PC-3 (cell line): ENCODE results near the gene PCSK1. TPM values are rescaled to one million over a fixed set of nuclear protein-coding genes. Genes with fewer than 3 reads are reported as not detected.

ENCODE experiments used
- ATAC-seq: fragments of 200-7000 bp; cut with Tn5 transposase; 2 replicates; pipeline ENCODE4 v1.9.1; 2020; ENCODE audit warnings: mild to moderate bottlenecking, moderate library complexity
- BruUV-seq: library from RNA; stranded (reverse); fragments of 400-500 nt; replicated peaks from 2 replicates; lab custom pipeline; 2021; lab: Mats Ljungman, UMichigan
- CTCF ChIA-PET: fragments of 300-600 bp; sonication (Branson Sonifier 250); formaldehyde crosslinking; loops from one replicate; lab custom pipeline; 2022; ENCODE audit warnings: antibody characterized with exemption; lab: Charles Lee
- POLR2A ChIA-PET: fragments of 300-600 bp; sonication (Branson Sonifier 250); formaldehyde crosslinking; loops from one replicate; lab custom pipeline; 2022; ENCODE audit warnings: antibody characterized with exemption; ENCODE audit not compliant: unreplicated experiment; lab: Charles Lee
- DNase-seq: peaks from one replicate; pipeline ENCODE4 v3.0.0-alpha.2; 2015
- H2AFZ ChIP-seq: fragments of 300-600 bp; sonication (generic); 2 replicates; pipeline ENCODE4 v1.6.0; 2016; ENCODE audit warnings: antibody characterized with exemption, low read length
- H3F3A ChIP-seq: fragments of 300-600 bp; sonication (generic); one replicate; pipeline ENCODE4 v1.6.0; 2017; ENCODE audit warnings: antibody characterized with exemption, low read length, control low read depth, mild to moderate bottlenecking; ENCODE audit not compliant: unreplicated experiment
- H3K27ac ChIP-seq: fragments of 300-600 bp; sonication (generic); 2 replicates; pipeline ENCODE4 v1.5.1; 2016; ENCODE audit warnings: mild to moderate bottlenecking, low read length
- H3K27me3 ChIP-seq: fragments of 300-600 bp; sonication (generic); 2 replicates; pipeline ENCODE4 v1.6.1; 2016; ENCODE audit warnings: low read length, mixed read lengths
- H3K36me3 ChIP-seq: fragments of 300-600 bp; sonication (generic); 2 replicates; pipeline ENCODE4 v1.6.1; 2016; ENCODE audit warnings: low read depth, mixed run types, low read length, mixed read lengths
- H3K4me1 ChIP-seq: fragments of 300-600 bp; sonication (generic); 2 replicates; pipeline ENCODE4 v1.5.1; 2016; ENCODE audit warnings: low read length; ENCODE audit not compliant: insufficient read depth
- H3K4me2 ChIP-seq: fragments of 300-600 bp; sonication (generic); 2 replicates; pipeline ENCODE4 v1.6.0; 2016; ENCODE audit warnings: low read length
- H3K4me3 ChIP-seq: fragments of 300-600 bp; sonication (generic); 2 replicates; pipeline ENCODE4 v1.5.1; 2016; ENCODE audit warnings: mild to moderate bottlenecking, low read length, mixed read lengths
- H3K79me2 ChIP-seq: fragments of 300-600 bp; sonication (generic); 2 replicates; pipeline ENCODE4 v1.6.1; 2017; ENCODE audit warnings: low read length, mixed read lengths
- H3K9ac ChIP-seq: fragments of 300-600 bp; sonication (generic); 2 replicates; pipeline ENCODE4 v1.6.0; 2016; ENCODE audit warnings: mild to moderate bottlenecking, low read length
- H3K9me2 ChIP-seq: fragments of 300-600 bp; sonication (generic); replicated peaks from 2 replicates; pipeline ENCODE4 v1.6.1; 2016; ENCODE audit warnings: mixed run types, low read length, mixed read lengths
- H3K9me3 ChIP-seq: fragments of 300-600 bp; sonication (generic); 2 replicates; pipeline ENCODE4 v1.6.1; 2016; ENCODE audit warnings: low read length, mixed read lengths
- H4K20me1 ChIP-seq: fragments of 300-600 bp; sonication (generic); 2 replicates; pipeline ENCODE4 v1.6.1; 2016; ENCODE audit warnings: low read length, mixed read lengths
- EZH2 ChIP-seq: fragments of 300-600 bp; sonication (generic); IDR thresholded peaks from one replicate; pipeline ENCODE4 v1.6.1; 2017; ENCODE audit warnings: antibody characterized with exemption, mild to moderate bottlenecking, low read length; ENCODE audit not compliant: unreplicated experiment
- EZH2phosphoT487 ChIP-seq: fragments of 300-600 bp; sonication (generic); IDR thresholded peaks from 2 replicates; pipeline ENCODE4 v1.6.1; 2018; ENCODE audit warnings: mild to moderate bottlenecking, antibody characterized with exemption, low read length, borderline replicate concordance
- intact Hi-C: fragments of 100-400 bp; cut with micrococcal nuclease; formaldehyde crosslinking; loops from 2 replicates; pipeline ENCODE4 v1.9.0; 2023
- total RNA-seq: library from RNA; depleted of rRNA; stranded (reverse); fragments of >200 nt; gene quantifications from 2 replicates; pipeline ENCODE4 v1.2.3, GENCODE V29; 2014
- TF ChIP-seq, protein P1 (sequence below): fragments of 300-600 bp; sonication (generic); conservative IDR thresholded peaks from 2 replicates; pipeline ENCODE4 v1.5.1; 2017; ENCODE audit warnings: antibody characterized with exemption, low read depth, mild to moderate bottlenecking, low read length

PCSK1 gene
- total RNA-seq, 1 experiment from 2014 or later, result not detected

DNA sequence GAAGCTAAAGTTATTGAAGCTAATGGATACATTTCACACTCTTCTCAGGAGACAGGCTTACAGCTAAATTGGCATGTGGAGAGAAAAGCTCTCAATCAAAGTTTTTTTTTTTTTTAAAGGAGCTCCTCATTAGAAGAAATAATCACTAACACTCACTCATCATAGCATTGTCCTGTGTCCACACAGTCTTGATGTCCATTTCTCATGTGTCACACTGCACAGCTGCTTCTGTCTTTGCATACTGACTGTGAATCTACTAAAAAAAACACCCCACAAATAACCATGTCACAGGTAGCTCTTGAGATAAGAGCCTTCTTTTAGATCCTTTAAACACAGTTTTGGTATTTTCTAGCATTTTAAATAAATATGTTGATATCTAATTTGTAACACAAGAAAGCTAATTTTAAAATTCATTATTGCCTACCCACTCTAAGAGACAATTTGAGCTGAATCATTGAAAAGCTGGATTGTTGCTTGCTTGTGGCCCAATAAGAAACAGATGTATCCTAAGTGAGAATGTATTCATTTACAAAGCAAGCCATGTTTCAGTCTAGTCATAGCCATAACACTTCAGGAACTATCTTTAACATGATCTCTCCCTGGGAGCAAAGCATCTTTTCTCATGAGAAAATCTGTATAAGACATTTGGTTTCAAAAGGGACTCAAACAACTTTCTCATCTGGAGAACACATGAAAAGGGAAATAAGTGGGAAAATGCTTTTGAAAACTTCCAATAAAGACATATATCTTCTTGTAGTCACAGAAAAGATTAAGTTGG lies 48.1 kb upstream of the PCSK1 start:
- CTCF ChIA-PET, result no interaction called here
- intact Hi-C loops, result no loop called here

DNA sequence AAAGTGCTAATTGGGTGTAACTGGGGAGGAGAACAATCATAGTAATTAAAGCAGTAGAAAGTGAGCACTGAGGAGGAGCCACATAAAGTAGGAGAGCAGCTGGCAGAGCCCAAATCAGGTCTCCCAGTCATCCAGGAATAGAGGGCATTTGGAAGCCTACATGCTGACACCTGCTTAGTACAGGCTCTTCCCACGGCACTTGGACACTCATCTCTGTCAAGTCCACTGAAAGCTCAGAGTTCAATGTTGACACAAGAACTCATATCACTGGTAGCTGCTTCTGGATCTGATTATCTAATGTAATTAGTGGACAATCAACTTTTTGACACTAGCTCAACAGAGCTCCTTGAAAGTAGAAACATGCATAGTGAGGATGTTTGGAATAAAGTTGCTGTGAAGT lies 45.9 kb upstream of the PCSK1 start:
- Histone ChIP-seq H4K20me1 (no peaks in the 10 kb centered on the region), H3K4me2 (no peak overlapping the region), H2AFZ (no peak overlapping the region), H3K36me3 (no peaks in the 10 kb centered on the region), H3K4me3 (no peak overlapping the region), H3K27me3 (no peaks in the 10 kb centered on the region), H3K27ac (no peak overlapping the region), H3K9ac (no peak overlapping the region), H3K79me2 (no peaks in the 10 kb centered on the region), H3F3A (no peaks in the 10 kb centered on the region), H3K9me2 (no peaks in the 10 kb centered on the region), H3K9me3 (no peaks in the 10 kb centered on the region), H3K4me1 (no peaks in the 10 kb centered on the region)
- ChIA-PET POLR2A (no interaction called here), CTCF (interaction anchor here (0.5 kb wide), 1 partner anchor 84 kb away, joined by 3 read pairs; no protein-coding TSS in a partner anchor)
- TF ChIP-seq, protein P1, sequence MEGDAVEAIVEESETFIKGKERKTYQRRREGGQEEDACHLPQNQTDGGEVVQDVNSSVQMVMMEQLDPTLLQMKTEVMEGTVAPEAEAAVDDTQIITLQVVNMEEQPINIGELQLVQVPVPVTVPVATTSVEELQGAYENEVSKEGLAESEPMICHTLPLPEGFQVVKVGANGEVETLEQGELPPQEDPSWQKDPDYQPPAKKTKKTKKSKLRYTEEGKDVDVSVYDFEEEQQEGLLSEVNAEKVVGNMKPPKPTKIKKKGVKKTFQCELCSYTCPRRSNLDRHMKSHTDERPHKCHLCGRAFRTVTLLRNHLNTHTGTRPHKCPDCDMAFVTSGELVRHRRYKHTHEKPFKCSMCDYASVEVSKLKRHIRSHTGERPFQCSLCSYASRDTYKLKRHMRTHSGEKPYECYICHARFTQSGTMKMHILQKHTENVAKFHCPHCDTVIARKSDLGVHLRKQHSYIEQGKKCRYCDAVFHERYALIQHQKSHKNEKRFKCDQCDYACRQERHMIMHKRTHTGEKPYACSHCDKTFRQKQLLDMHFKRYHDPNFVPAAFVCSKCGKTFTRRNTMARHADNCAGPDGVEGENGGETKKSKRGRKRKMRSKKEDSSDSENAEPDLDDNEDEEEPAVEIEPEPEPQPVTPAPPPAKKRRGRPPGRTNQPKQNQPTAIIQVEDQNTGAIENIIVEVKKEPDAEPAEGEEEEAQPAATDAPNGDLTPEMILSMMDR, result no peak
- TF ChIP-seq EZH2 (no peak), EZH2phosphoT487 (no peak)
- no peak for DNase-seq
- BruUV-seq, result no TSS peak
- intact Hi-C loops, result no loop called here
- ATAC-seq, result no peak

More for the DNA sequence above, 48.1 kb upstream of the PCSK1 start:
- H3K9ac ChIP-seq, result no peak overlapping the region
- H4K20me1 ChIP-seq, result no peaks in the 10 kb centered on the region
- POLR2A ChIA-PET, result interaction anchor here (0.5 to 0.6 kb wide), 2 partner anchors 30 to 91 kb away, joined by 5 to 6 read pairs; no protein-coding TSS in a partner anchor
- no peaks in the 10 kb centered on the region for H3F3A ChIP-seq
- no peaks in the 10 kb centered on the region for H3K36me3 ChIP-seq
- no peaks in the 10 kb centered on the region for H3K27me3 ChIP-seq
- no peaks in the 10 kb centered on the region for H3K9me2 ChIP-seq
- no peaks in the 10 kb centered on the region for H3K4me1 ChIP-seq
- no peak overlapping the region for H3K4me3 ChIP-seq
- H3K79me2 ChIP-seq, result no peaks in the 10 kb centered on the region
- no peak overlapping the region for H2AFZ ChIP-seq
- H3K27ac ChIP-seq, result no peak overlapping the region
- no peak for TF ChIP-seq EZH2phosphoT487
- TF ChIP-seq EZH2, result no peak
- TF ChIP-seq, protein P1, result no peak
- no peak for ATAC-seq
- no peak overlapping the region for H3K4me2 ChIP-seq
- DNase-seq, result no peak
- BruUV-seq, result no TSS peak
- no peaks in the 10 kb centered on the region for H3K9me3 ChIP-seq

DNA sequence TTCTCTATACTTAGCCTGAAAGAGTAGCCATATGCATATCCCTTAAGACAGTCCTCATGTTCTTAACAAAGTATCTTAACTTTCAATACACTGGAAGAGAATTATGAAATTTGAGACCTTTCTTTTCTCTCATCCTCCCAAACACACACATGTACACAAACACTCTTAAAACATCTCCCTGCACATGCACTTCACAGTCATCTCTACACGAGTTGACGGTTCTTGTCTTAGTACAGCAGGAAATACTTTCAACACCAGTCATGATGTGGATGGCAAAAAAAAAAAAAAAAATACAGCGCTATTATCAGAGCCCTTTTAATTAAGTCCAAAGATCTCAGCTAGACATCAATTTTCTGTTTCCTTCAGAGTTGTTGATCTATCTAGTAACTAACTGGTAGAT lies 43.6 kb upstream of the PCSK1 start:
- Histone ChIP-seq H3K27me3 (no peaks in the 10 kb centered on the region), H3K9me2 (no peaks in the 10 kb centered on the region), H3K4me2 (no peak overlapping the region), H3K79me2 (no peaks in the 10 kb centered on the region), H2AFZ (no peak overlapping the region), H3F3A (no peaks in the 10 kb centered on the region), H4K20me1 (no peaks in the 10 kb centered on the region), H3K4me3 (no peak overlapping the region), H3K36me3 (no peaks in the 10 kb centered on the region), H3K9ac (no peak overlapping the region), H3K27ac (no peak overlapping the region), H3K9me3 (no peaks in the 10 kb centered on the region), H3K4me1 (no peaks in the 10 kb centered on the region)
- DNase-seq (no peak), ATAC-seq (no peak)
- ChIA-PET CTCF (interaction anchor here (0.6 kb wide), 2 partner anchors 66 to 108 kb away, joined by 5 to 9 read pairs; no protein-coding TSS in a partner anchor), POLR2A (no interaction called here)
- BruUV-seq, result no TSS peak
- TF ChIP-seq, protein P1, result no peak
- TF ChIP-seq EZH2 (no peak), EZH2phosphoT487 (no peak)
- intact Hi-C loops, result no loop called here
